Astrocyte (in vitro differentiated cells and primary cell): Measurements from ENCODE around the gene CNTNAP2. TPM values are rescaled to one million over a fixed set of nuclear protein-coding genes. Genes with fewer than 3 reads are reported as not detected.

ENCODE experiments used
- DNase-seq: peaks from one replicate; pipeline ENCODE4 v3.0.0-alpha.2; 2010; ENCODE audit warnings: low read depth
- FAIRE-seq: peaks from 2 replicates; lab custom pipeline; 2011; peaks lifted over from hg19 to GRCh38; lab: Jason Lieb, UNC
- H2AFZ ChIP-seq: 2 replicates; pipeline ENCODE4 v1.6.0; 2012; ENCODE audit warnings: low read depth, low read length, inconsistent platforms
- H3K27ac ChIP-seq: 2 replicates; pipeline ENCODE4 v1.5.1; 2011; ENCODE audit warnings: low read depth, low read length, inconsistent platforms
- H3K27me3 ChIP-seq: 2 replicates; pipeline ENCODE4 v1.6.0; 2011; ENCODE audit warnings: low read length, inconsistent platforms; ENCODE audit not compliant: insufficient read depth
- H3K36me3 ChIP-seq: 2 replicates; pipeline ENCODE4 v1.5.1; 2011; ENCODE audit warnings: low read length, inconsistent platforms; ENCODE audit not compliant: insufficient read depth
- H3K4me1 ChIP-seq: 2 replicates; pipeline ENCODE4 v1.5.1; 2011; ENCODE audit warnings: low read length, inconsistent platforms; ENCODE audit not compliant: insufficient read depth
- H3K4me2 ChIP-seq: 2 replicates; pipeline ENCODE4 v1.6.0; 2012; ENCODE audit warnings: low read length, inconsistent platforms
- H3K4me3 ChIP-seq: 2 replicates; pipeline ENCODE4 v1.5.1; 2011; ENCODE audit warnings: low read depth, mild to moderate bottlenecking, low read length, inconsistent platforms; ENCODE audit not compliant: insufficient read depth
- H3K79me2 ChIP-seq: 2 replicates; pipeline ENCODE4 v1.6.0; 2012; ENCODE audit warnings: mild to moderate bottlenecking, low read length, inconsistent platforms; ENCODE audit not compliant: insufficient read depth
- H3K9ac ChIP-seq: 2 replicates; pipeline ENCODE4 v1.6.0; 2012; ENCODE audit warnings: mild to moderate bottlenecking, low read length, inconsistent platforms
- H3K9me3 ChIP-seq: 2 replicates; pipeline ENCODE4 v1.5.1; 2012; ENCODE audit warnings: low read depth, mild to moderate bottlenecking, low read length, inconsistent platforms; ENCODE audit not compliant: insufficient read depth
- H4K20me1 ChIP-seq: 2 replicates; pipeline ENCODE4 v1.6.0; 2012; ENCODE audit warnings: low read length, inconsistent platforms; ENCODE audit not compliant: insufficient read depth
- H3K27ac Mint-ChIP-seq: one replicate; pipeline ENCODE4 v1.8.0; 2021; ENCODE audit warnings: mild to moderate bottlenecking, mixed read lengths; ENCODE audit not compliant: unreplicated experiment
- H3K27me3 Mint-ChIP-seq: one replicate; pipeline ENCODE4 v1.8.0; 2021; ENCODE audit warnings: low read depth, mixed read lengths; ENCODE audit not compliant: unreplicated experiment
- H3K36me3 Mint-ChIP-seq: one replicate; pipeline ENCODE4 v1.8.0; 2021; ENCODE audit warnings: low read depth, mixed read lengths; ENCODE audit not compliant: unreplicated experiment
- H3K4me1 Mint-ChIP-seq: one replicate; pipeline ENCODE4 v1.8.0; 2021; ENCODE audit warnings: low read depth, mixed read lengths; ENCODE audit not compliant: unreplicated experiment
- H3K4me3 Mint-ChIP-seq: one replicate; pipeline ENCODE4 v1.8.0; 2021; ENCODE audit warnings: mild to moderate bottlenecking, moderate library complexity, mixed read lengths; ENCODE audit not compliant: unreplicated experiment
- H3K9me3 Mint-ChIP-seq: one replicate; pipeline ENCODE4 v1.8.0; 2021; ENCODE audit warnings: mild to moderate bottlenecking, mixed read lengths; ENCODE audit not compliant: unreplicated experiment
- EZH2 ChIP-seq: IDR thresholded peaks from 2 replicates; pipeline ENCODE4 v1.6.1; 2012; ENCODE audit warnings: mild to moderate bottlenecking, low read length, inconsistent platforms; ENCODE audit not compliant: insufficient read depth
- total RNA-seq: library from RNA; stranded (reverse); gene quantifications from 2 replicates; pipeline ENCODE4 v1.2.1, GENCODE V29; 2021
- TF ChIP-seq, protein P1 (sequence below): IDR thresholded peaks from 2 replicates; pipeline ENCODE4 v1.5.1; 2011; ENCODE audit warnings: low read depth, mild to moderate bottlenecking, inconsistent platforms, low read length, moderate library complexity; ENCODE audit not compliant: insufficient read depth

CNTNAP2 gene
- total RNA-seq, 1 donor from 2014 or later = 20.0 TPM

DNA sequence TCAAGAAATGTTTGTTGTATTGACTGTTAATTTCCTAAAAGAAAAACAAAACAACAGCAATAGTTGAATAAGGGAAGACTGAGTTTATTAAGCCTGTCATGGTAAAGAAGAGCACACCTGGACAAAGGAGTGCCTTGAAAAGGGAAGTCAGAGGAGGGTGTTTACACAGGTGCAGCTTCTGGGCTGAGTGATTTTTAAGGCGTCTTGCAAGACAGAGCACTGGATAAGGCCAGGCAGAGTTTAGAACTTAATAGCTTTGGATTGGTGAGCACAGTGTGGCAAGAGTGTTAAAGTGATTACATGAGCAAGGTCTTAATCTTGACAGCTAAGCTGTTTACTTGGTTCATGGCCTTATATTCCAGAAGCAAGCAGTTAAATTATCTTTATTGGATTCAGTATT is 423.2 kb downstream of the CNTNAP2 start:
- H3K36me3 ChIP-seq = no peaks in the 10 kb centered on the region
- no peak overlapping the region for H3K9ac ChIP-seq
- no peaks in the 10 kb centered on the region for H4K20me1 ChIP-seq
- DNase-seq = no peak
- no peak overlapping the region for H3K4me2 ChIP-seq
- no peaks in the 10 kb centered on the region for H3K9me3 Mint-ChIP-seq
- H3K27me3 Mint-ChIP-seq = no peaks in the 10 kb centered on the region
- H3K79me2 ChIP-seq = no peaks in the 10 kb centered on the region
- H3K4me3 ChIP-seq = no peak overlapping the region
- no peak overlapping the region for H3K4me3 Mint-ChIP-seq
- no peaks in the 10 kb centered on the region for H3K27me3 ChIP-seq
- no peak for FAIRE-seq
- H3K27ac ChIP-seq = no peak overlapping the region
- H2AFZ ChIP-seq = no peak overlapping the region
- no peaks in the 10 kb centered on the region for H3K4me1 Mint-ChIP-seq
- no peaks in the 10 kb centered on the region for H3K36me3 Mint-ChIP-seq
- H3K27ac Mint-ChIP-seq = no peak overlapping the region
- no peak for TF ChIP-seq EZH2
- no peaks in the 10 kb centered on the region for H3K4me1 ChIP-seq
- H3K9me3 ChIP-seq = no peaks in the 10 kb centered on the region

DNA sequence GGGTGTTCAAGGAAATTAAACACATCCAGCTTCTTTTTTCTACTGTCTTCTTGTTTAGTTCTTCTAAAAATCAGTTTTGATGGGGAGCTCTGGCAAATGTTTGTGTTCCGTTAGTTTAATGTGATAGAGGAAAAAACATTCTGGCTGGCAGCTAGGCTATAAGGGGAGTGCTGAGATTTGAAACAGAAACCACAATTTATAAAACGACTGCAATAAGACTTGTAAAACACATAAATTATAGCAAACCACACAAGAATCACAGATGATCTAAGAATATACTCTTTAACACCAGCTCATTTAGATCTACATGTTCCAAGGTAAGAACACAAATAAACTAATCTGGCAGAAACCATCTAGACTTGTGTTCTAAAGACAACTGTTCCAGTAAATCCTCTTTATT is 425.5 kb downstream of the CNTNAP2 start:
- H3K9ac ChIP-seq = no peak overlapping the region
- H3K79me2 ChIP-seq = no peaks in the 10 kb centered on the region
- Mint-ChIP-seq H3K27me3 (no peaks in the 10 kb centered on the region), H3K4me1 (no peaks in the 10 kb centered on the region), H3K27ac (no peak overlapping the region), H3K9me3 (no peaks in the 10 kb centered on the region), H3K4me3 (no peak overlapping the region), H3K36me3 (no peaks in the 10 kb centered on the region)
- H3K4me3 ChIP-seq = no peak overlapping the region
- no peak for TF ChIP-seq EZH2
- TF ChIP-seq, protein P1, sequence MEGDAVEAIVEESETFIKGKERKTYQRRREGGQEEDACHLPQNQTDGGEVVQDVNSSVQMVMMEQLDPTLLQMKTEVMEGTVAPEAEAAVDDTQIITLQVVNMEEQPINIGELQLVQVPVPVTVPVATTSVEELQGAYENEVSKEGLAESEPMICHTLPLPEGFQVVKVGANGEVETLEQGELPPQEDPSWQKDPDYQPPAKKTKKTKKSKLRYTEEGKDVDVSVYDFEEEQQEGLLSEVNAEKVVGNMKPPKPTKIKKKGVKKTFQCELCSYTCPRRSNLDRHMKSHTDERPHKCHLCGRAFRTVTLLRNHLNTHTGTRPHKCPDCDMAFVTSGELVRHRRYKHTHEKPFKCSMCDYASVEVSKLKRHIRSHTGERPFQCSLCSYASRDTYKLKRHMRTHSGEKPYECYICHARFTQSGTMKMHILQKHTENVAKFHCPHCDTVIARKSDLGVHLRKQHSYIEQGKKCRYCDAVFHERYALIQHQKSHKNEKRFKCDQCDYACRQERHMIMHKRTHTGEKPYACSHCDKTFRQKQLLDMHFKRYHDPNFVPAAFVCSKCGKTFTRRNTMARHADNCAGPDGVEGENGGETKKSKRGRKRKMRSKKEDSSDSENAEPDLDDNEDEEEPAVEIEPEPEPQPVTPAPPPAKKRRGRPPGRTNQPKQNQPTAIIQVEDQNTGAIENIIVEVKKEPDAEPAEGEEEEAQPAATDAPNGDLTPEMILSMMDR = no peak
- FAIRE-seq (no peak), DNase-seq (no peak)
- H4K20me1 ChIP-seq = no peaks in the 10 kb centered on the region
- H3K27ac ChIP-seq = no peak overlapping the region
- no peak overlapping the region for H2AFZ ChIP-seq
- no peaks in the 10 kb centered on the region for H3K4me1 ChIP-seq
- H3K9me3 ChIP-seq = no peaks in the 10 kb centered on the region
- no peaks in the 10 kb centered on the region for H3K36me3 ChIP-seq
- H3K4me2 ChIP-seq = no peak overlapping the region
- no peaks in the 10 kb centered on the region for H3K27me3 ChIP-seq

DNA sequence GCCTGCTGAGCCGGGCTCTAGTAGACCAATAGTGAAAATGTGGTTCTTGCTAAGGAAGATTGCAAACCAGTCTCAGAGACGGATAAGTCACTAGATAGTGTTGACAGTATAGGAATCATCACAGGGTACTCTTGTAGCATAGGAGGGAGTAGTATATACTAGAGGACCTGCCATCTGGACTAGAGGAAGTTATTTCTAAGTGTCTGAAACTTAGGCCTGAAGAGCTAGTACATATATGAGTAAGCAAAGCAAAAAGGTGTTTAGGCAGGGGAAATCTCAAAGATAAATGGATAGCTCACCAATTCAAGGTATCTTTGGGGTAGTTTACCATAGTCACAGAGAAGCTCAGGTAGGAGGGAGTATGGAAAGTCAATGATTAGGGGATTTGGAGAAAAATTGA is 428.1 kb downstream of the CNTNAP2 start:
- DNase-seq (no peak), FAIRE-seq (no peak)
- Histone ChIP-seq H3K27me3 (no peaks in the 10 kb centered on the region), H3K4me3 (no peak overlapping the region), H4K20me1 (no peaks in the 10 kb centered on the region), H3K4me2 (no peak overlapping the region), H3K9me3 (no peaks in the 10 kb centered on the region), H3K27ac (no peak overlapping the region), H3K9ac (no peak overlapping the region), H3K79me2 (no peaks in the 10 kb centered on the region), H2AFZ (no peak overlapping the region), H3K4me1 (no peaks in the 10 kb centered on the region), H3K36me3 (no peaks in the 10 kb centered on the region)
- TF ChIP-seq, protein P1 = no peak
- TF ChIP-seq EZH2 = no peak
- no peak overlapping the region for H3K27ac Mint-ChIP-seq
- no peaks in the 10 kb centered on the region for H3K27me3 Mint-ChIP-seq
- H3K4me1 Mint-ChIP-seq = no peaks in the 10 kb centered on the region
- H3K4me3 Mint-ChIP-seq = no peak overlapping the region
- H3K36me3 Mint-ChIP-seq = no peaks in the 10 kb centered on the region
- H3K9me3 Mint-ChIP-seq = no peaks in the 10 kb centered on the region
